ENCODE results near the gene RASSF1.

RASSF1 gene

GRCh38 chr3:50341996-50342650 is 1.5 kb upstream of the RASSF1 start:
- no peak for DNase-seq

- no peak for DNase-seq
These were observed 901 bp upstream of the RASSF1 start for GRCh38 chr3:50341537-50341936.

- DNase-seq = no peak
These were observed 539 bp downstream of the RASSF1 start for GRCh38 chr3:50340147-50340447.

- DNase-seq = no peak
These were observed 1.0 kb downstream of the RASSF1 start for GRCh38 chr3:50339485-50340146.

GRCh38 chr3:50338965-50339364 is 1.7 kb downstream of the RASSF1 start:
- no peak for DNase-seq

GRCh38 chr3:50337175-50337861 is 3.3 kb downstream of the RASSF1 start:
- DNase-seq = peak; percentile 92

GRCh38 chr3:50336452-50337174 is 4.0 kb downstream of the RASSF1 start:
- DNase-seq = no peak

- no peak for DNase-seq
These were observed 6.1 kb downstream of the RASSF1 start for GRCh38 chr3:50334339-50335075.

- no peak for DNase-seq
These were observed 6.8 kb downstream of the RASSF1 start for GRCh38 chr3:50333744-50334328.

GRCh38 chr3:50331364-50331907 is 9.2 kb downstream of the RASSF1 start:
- no peak for DNase-seq

- no peak for DNase-seq
These were observed 10.3 kb downstream of the RASSF1 start for GRCh38 chr3:50330330-50330729.

- peak; percentile 86 for DNase-seq
These were observed 12.5 kb downstream of the RASSF1 start, which contains the start of gene TUSC2 for GRCh38 chr3:50327943-50328691. TSS of gene TUSC2 (minus strand) at chr3:50328223. CDS start at chr3:50328099, 124 bp downstream.

GRCh38 chr3:50327129-50327528 is 13.5 kb downstream of the RASSF1 start:
- no peak for DNase-seq

GRCh38 chr3:50326182-50326541 is 14.5 kb downstream of the RASSF1 start:
- DNase-seq = no peak

- no peak for DNase-seq
These were observed 15.0 kb downstream of the RASSF1 start for GRCh38 chr3:50325497-50326181.

GRCh38 chr3:50325113-50325480 is 15.5 kb downstream of the RASSF1 start:
- no peak for DNase-seq

GRCh38 chr3:50324351-50325112 is 16.1 kb downstream of the RASSF1 start:
- peak; percentile 17 for DNase-seq

GRCh38 chr3:50323614-50324199 is 16.9 kb downstream of the RASSF1 start:
- DNase-seq = no peak

- no peak for DNase-seq
These were observed 17.5 kb downstream of the RASSF1 start for GRCh38 chr3:50323092-50323600.

All from NCI-H1105 treated with DMSO at 0.1 percent for 48 hours (cell line).